NCI-H2196 treated with DMSO at 0.1 percent for 48 hours (cell line): ENCODE data around the gene STAC3.

Experiments used
- DNase-seq: peaks from one replicate; lab custom pipeline; 2025; ENCODE audit not compliant: unreplicated experiment; lab: John Stamatoyannopoulos, UW

STAC3 gene

GRCh38 chr12:57255916-57256315, 4.9 kb upstream of the STAC3 start:
- no peak for DNase-seq

- DNase-seq, result no peak
Observed at GRCh38 chr12:57254506-57255280, 3.7 kb upstream of the STAC3 start.

- no peak for DNase-seq
Observed at GRCh38 chr12:57250541-57250940, 446 bp downstream of the STAC3 start.

GRCh38 chr12:57248934-57249742, 1.8 kb downstream of the STAC3 start:
- no peak for DNase-seq

GRCh38 chr12:57247041-57247440, 3.9 kb downstream of the STAC3 start:
- no peak for DNase-seq

GRCh38 chr12:57244312-57244696, 6.7 kb downstream of the STAC3 start:
- DNase-seq, result no peak

- DNase-seq, result no peak
Observed at GRCh38 chr12:57243521-57244311, 7.3 kb downstream of the STAC3 start.

GRCh38 chr12:57242691-57243454, 8.1 kb downstream of the STAC3 start:
- peak; percentile 87 for DNase-seq

- DNase-seq, result peak; percentile 85
Observed at GRCh38 chr12:57242329-57242690, 8.7 kb downstream of the STAC3 start.

GRCh38 chr12:57241402-57242310, 9.3 kb downstream of the STAC3 start:
- DNase-seq, result no peak

GRCh38 chr12:57240926-57241401, 10.0 kb downstream of the STAC3 start:
- no peak for DNase-seq

GRCh38 chr12:57240066-57240921, 10.7 kb downstream of the STAC3 start:
- DNase-seq, result peak; percentile 40

- no peak for DNase-seq
Observed at GRCh38 chr12:57239587-57240065, 11.4 kb downstream of the STAC3 start.

GRCh38 chr12:57238854-57239554, 12.0 kb downstream of the STAC3 start:
- DNase-seq, result peak; percentile 77

- DNase-seq, result no peak
Observed at GRCh38 chr12:57237932-57238853, 12.8 kb downstream of the STAC3 start.

GRCh38 chr12:57237596-57237931, 13.4 kb downstream of the STAC3 start:
- no peak for DNase-seq
